ENCODE results near the gene RSPO1.

Gene RSPO1

GRCh38 chr1:37656026-37656425 is 21.3 kb upstream of the RSPO1 start:
- no peak for DNase-seq

GRCh38 chr1:37655274-37655673 is 20.6 kb upstream of the RSPO1 start:
- no peak for DNase-seq

GRCh38 chr1:37653906-37654305 is 19.2 kb upstream of the RSPO1 start:
- DNase-seq, result no peak

GRCh38 chr1:37652976-37653375 is 18.3 kb upstream of the RSPO1 start:
- DNase-seq, result no peak

GRCh38 chr1:37651803-37652202 is 17.1 kb upstream of the RSPO1 start:
- DNase-seq, result no peak

GRCh38 chr1:37650721-37651120 is 16.0 kb upstream of the RSPO1 start:
- DNase-seq, result no peak

GRCh38 chr1:37650173-37650572 is 15.5 kb upstream of the RSPO1 start:
- DNase-seq, result no peak

GRCh38 chr1:37647281-37647680 is 12.6 kb upstream of the RSPO1 start:
- no peak for DNase-seq

GRCh38 chr1:37641059-37641458 is 6.4 kb upstream of the RSPO1 start:
- DNase-seq, result no peak

- no peak for DNase-seq
Observed at GRCh38 chr1:37636435-37636834, 1.7 kb upstream of the RSPO1 start.

- no peak for DNase-seq
Observed at GRCh38 chr1:37634992-37635902, 555 bp upstream of the RSPO1 start.

- no peak for DNase-seq
Observed at GRCh38 chr1:37633938-37634243, 801 bp downstream of the RSPO1 start.

GRCh38 chr1:37633040-37633937 is 1.4 kb downstream of the RSPO1 start:
- DNase-seq, result no peak

GRCh38 chr1:37631036-37631435 is 3.7 kb downstream of the RSPO1 start:
- DNase-seq, result no peak

GRCh38 chr1:37630426-37631028 is 4.2 kb downstream of the RSPO1 start:
- DNase-seq, result no peak

- DNase-seq, result no peak
Observed at GRCh38 chr1:37629726-37630425, 4.8 kb downstream of the RSPO1 start.

- DNase-seq, result no peak
Observed at GRCh38 chr1:37629008-37629407, 5.7 kb downstream of the RSPO1 start.

GRCh38 chr1:37628026-37628556 is 6.6 kb downstream of the RSPO1 start:
- DNase-seq, result no peak

- DNase-seq, result no peak
Observed at GRCh38 chr1:37622131-37622530, 12.6 kb downstream of the RSPO1 start.

GRCh38 chr1:37621326-37621870 is 13.3 kb downstream of the RSPO1 start:
- DNase-seq, result no peak

- no peak for DNase-seq
Observed at GRCh38 chr1:37620707-37621106, 14.0 kb downstream of the RSPO1 start.

- no peak for DNase-seq
Observed at GRCh38 chr1:37616330-37616729, 18.4 kb downstream of the RSPO1 start.
